Testis (tissue), 2 donors: ENCODE measurements around the gene GATAD1.

Experiments
- POLR2A ChIP-seq: fragments of 450-650 bp; IDR thresholded peaks from one replicate; pipeline ENCODE4 v1.6.1; 2017; ENCODE audit warnings: antibody characterized with exemption, mild to moderate bottlenecking, moderate library complexity
- TF ChIP-seq, protein P1 (sequence below), 3 experiments: fragments of 450-650 bp in 2 of 3; fragments of 200-600 bp in 1 of 3; sonication (generic) in 1 of 3; IDR thresholded peaks; one replicate each; pipeline ENCODE4 v1.5.1; 2016 to 2019; ENCODE audit warnings: antibody characterized with exemption in 3 of 3, mild to moderate bottlenecking in 2 of 3, moderate library complexity in 1 of 3

DNA sequence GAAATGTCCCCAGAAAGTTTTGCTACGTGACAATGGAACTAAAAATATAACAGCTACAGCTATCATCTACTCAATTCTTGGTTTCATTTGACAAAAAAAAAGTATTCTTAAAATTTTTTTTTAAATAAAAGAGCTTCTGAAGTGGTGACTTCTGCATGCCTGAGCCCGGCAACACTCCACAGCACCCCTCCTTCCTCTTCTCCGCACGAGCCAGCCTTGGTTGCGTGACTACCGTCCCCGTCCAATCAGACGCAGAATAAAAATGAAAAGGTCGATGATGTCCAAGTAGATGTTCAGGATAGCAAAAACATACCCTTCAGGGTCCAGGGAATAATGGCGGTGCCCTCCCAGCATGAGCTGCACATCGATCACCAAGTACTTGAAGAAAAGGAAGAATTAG is 34.5 kb upstream of the GATAD1 start:
- TF ChIP-seq, protein P1, sequence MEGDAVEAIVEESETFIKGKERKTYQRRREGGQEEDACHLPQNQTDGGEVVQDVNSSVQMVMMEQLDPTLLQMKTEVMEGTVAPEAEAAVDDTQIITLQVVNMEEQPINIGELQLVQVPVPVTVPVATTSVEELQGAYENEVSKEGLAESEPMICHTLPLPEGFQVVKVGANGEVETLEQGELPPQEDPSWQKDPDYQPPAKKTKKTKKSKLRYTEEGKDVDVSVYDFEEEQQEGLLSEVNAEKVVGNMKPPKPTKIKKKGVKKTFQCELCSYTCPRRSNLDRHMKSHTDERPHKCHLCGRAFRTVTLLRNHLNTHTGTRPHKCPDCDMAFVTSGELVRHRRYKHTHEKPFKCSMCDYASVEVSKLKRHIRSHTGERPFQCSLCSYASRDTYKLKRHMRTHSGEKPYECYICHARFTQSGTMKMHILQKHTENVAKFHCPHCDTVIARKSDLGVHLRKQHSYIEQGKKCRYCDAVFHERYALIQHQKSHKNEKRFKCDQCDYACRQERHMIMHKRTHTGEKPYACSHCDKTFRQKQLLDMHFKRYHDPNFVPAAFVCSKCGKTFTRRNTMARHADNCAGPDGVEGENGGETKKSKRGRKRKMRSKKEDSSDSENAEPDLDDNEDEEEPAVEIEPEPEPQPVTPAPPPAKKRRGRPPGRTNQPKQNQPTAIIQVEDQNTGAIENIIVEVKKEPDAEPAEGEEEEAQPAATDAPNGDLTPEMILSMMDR (IDR thresholded peaks at IDR 0.05), result no peak
- no peak for TF ChIP-seq POLR2A
